ENCODE data around the gene PFDN4.

- no peak for TF ChIP-seq CTCF (IDR thresholded peaks at IDR 0.05)
- no peak for TF ChIP-seq POLR2A (IDR thresholded peaks at IDR 0.05)
These were observed 46.1 kb upstream of the PFDN4 start for GRCh38 chr20:54161821-54162149.

All from thyroid gland (tissue), 4 donors.